Measurements from ENCODE around the gene NLRP9.
"Not testable (repeated sequence)": the region's sequence is repeated elsewhere in the genome, so short reads cannot be mapped to it uniquely, and the experiment has no call there.

NLRP9 gene

GRCh38 chr19:55717879-55718711 is 20.1 kb downstream of the NLRP9 start:
- H3K36me3 Mint-ChIP-seq; DNase-seq (ENCODE audit: low spot score in 2 of 2); H3K27ac Mint-ChIP-seq; H3K4me3 Mint-ChIP-seq; H3K4me1 Mint-ChIP-seq; H3K9me3 Mint-ChIP-seq; ATAC-seq (ENCODE audit: low read depth): not testable (repeated sequence)
- peaks cover 29% of the 10 kb centered on the region for H3K27me3 Mint-ChIP-seq

- peaks cover 6% of the 10 kb centered on the region for H3K4me1 Mint-ChIP-seq
- no peak for ATAC-seq (ENCODE audit: low read depth)
- no peak overlapping the region for H3K27ac Mint-ChIP-seq
- H3K9me3 Mint-ChIP-seq = peaks cover 11% of the 10 kb centered on the region
- peaks cover 2% of the 10 kb centered on the region for H3K36me3 Mint-ChIP-seq
- H3K4me3 Mint-ChIP-seq = no peak overlapping the region
- H3K27me3 Mint-ChIP-seq = peaks cover 27% of the 10 kb centered on the region
- no peak for DNase-seq (ENCODE audit: low spot score in 2 of 2)
Measured at GRCh38 chr19:55717251-55717650, 21.0 kb downstream of the NLRP9 start.

- Mint-ChIP-seq H3K27ac (no peak overlapping the region), H3K27me3 (peaks cover 23% of the 10 kb centered on the region), H3K4me3 (no peak overlapping the region), H3K4me1 (peaks cover 6% of the 10 kb centered on the region), H3K36me3 (peaks cover 2% of the 10 kb centered on the region), H3K9me3 (peaks cover 8% of the 10 kb centered on the region)
- ATAC-seq (ENCODE audit: low read depth) (no peak), DNase-seq (ENCODE audit: low spot score in 2 of 2) (no peak)
Measured at GRCh38 chr19:55716531-55716930, 21.7 kb downstream of the NLRP9 start.

GRCh38 chr19:55712804-55713631 is 25.2 kb downstream of the NLRP9 start:
- ATAC-seq (ENCODE audit: low read depth) = no peak

GRCh38 chr19:55711719-55712118 is 26.5 kb downstream of the NLRP9 start:
- Mint-ChIP-seq H3K4me1 (peaks cover 9% of the 10 kb centered on the region), H3K27ac (no peak overlapping the region)
- no peak for ATAC-seq (ENCODE audit: low read depth)

More at GRCh38 chr19:55712804-55713631, 25.2 kb downstream of the NLRP9 start:
- Mint-ChIP-seq H3K27ac (peak overlapping the region; percentile 82), H3K4me1 (peaks cover 6% of the 10 kb centered on the region), H3K36me3 (peaks cover 2% of the 10 kb centered on the region), H3K9me3 (peaks cover 3% of the 10 kb centered on the region), H3K4me3 (no peak overlapping the region), H3K27me3 (peaks cover 10% of the 10 kb centered on the region)
- no peak for DNase-seq (ENCODE audit: low spot score in 2 of 2)

GRCh38 chr19:55705972-55706371 is 32.2 kb downstream of the NLRP9 start:
- no peak overlapping the region for H3K27ac Mint-ChIP-seq
- no peaks in the 10 kb centered on the region for H3K27me3 Mint-ChIP-seq
- H3K9me3 Mint-ChIP-seq = no peaks in the 10 kb centered on the region
- H3K4me1 Mint-ChIP-seq = peaks cover 12% of the 10 kb centered on the region
- ATAC-seq (ENCODE audit: low read depth) (no peak), DNase-seq (ENCODE audit: low spot score in 2 of 2) (no peak)
- no peak overlapping the region for H3K4me3 Mint-ChIP-seq
- peaks cover 3% of the 10 kb centered on the region for H3K36me3 Mint-ChIP-seq

More at GRCh38 chr19:55711719-55712118, 26.5 kb downstream of the NLRP9 start:
- DNase-seq (ENCODE audit: low spot score in 2 of 2) = no peak
- H3K4me3 Mint-ChIP-seq = no peak overlapping the region
- peaks cover 3% of the 10 kb centered on the region for H3K9me3 Mint-ChIP-seq
- H3K27me3 Mint-ChIP-seq = peaks cover 1% of the 10 kb centered on the region
- H3K36me3 Mint-ChIP-seq = peaks cover 2% of the 10 kb centered on the region

GRCh38 chr19:55704494-55705245 is 33.5 kb downstream of the NLRP9 start:
- peak; percentile 22 for ATAC-seq (ENCODE audit: low read depth)
- no peaks in the 10 kb centered on the region for H3K27me3 Mint-ChIP-seq
- DNase-seq (ENCODE audit: low spot score in 2 of 2) = no peak
- H3K9me3 Mint-ChIP-seq = no peaks in the 10 kb centered on the region
- peaks cover 8% of the 10 kb centered on the region for H3K36me3 Mint-ChIP-seq
- peaks cover 14% of the 10 kb centered on the region for H3K4me1 Mint-ChIP-seq
- no peak overlapping the region for H3K27ac Mint-ChIP-seq
- no peak overlapping the region for H3K4me3 Mint-ChIP-seq

GRCh38 chr19:55703790-55704215 is 34.4 kb downstream of the NLRP9 start:
- peak; percentile 60 for ATAC-seq (ENCODE audit: low read depth)
- peak overlapping the region; percentile 24 for H3K4me3 Mint-ChIP-seq
- no peak overlapping the region for H3K27ac Mint-ChIP-seq
- DNase-seq (ENCODE audit: low spot score in 2 of 2) = peak; percentile 38 to 57
- H3K27me3 Mint-ChIP-seq = no peaks in the 10 kb centered on the region
- H3K9me3 Mint-ChIP-seq = no peaks in the 10 kb centered on the region
- peaks cover 8% of the 10 kb centered on the region for H3K36me3 Mint-ChIP-seq
- H3K4me1 Mint-ChIP-seq = peaks cover 14% of the 10 kb centered on the region

- no peak overlapping the region for H3K27ac Mint-ChIP-seq
- DNase-seq (ENCODE audit: low spot score in 2 of 2) (no peak), ATAC-seq (ENCODE audit: low read depth) (no peak)
- peaks cover 13% of the 10 kb centered on the region for H3K36me3 Mint-ChIP-seq
- H3K4me3 Mint-ChIP-seq = no peak overlapping the region
- H3K9me3 Mint-ChIP-seq = no peaks in the 10 kb centered on the region
- no peaks in the 10 kb centered on the region for H3K27me3 Mint-ChIP-seq
- peaks cover 11% of the 10 kb centered on the region for H3K4me1 Mint-ChIP-seq
Measured at GRCh38 chr19:55702131-55702627, 36.0 kb downstream of the NLRP9 start.

GRCh38 chr19:55700813-55701212 is 37.4 kb downstream of the NLRP9 start:
- no peak overlapping the region for H3K4me3 Mint-ChIP-seq
- no peak for DNase-seq (ENCODE audit: low spot score in 2 of 2)
- H3K27me3 Mint-ChIP-seq = no peaks in the 10 kb centered on the region
- peaks cover 18% of the 10 kb centered on the region for H3K36me3 Mint-ChIP-seq
- peak overlapping the region; percentile 79 for H3K27ac Mint-ChIP-seq
- peaks cover 11% of the 10 kb centered on the region for H3K4me1 Mint-ChIP-seq
- ATAC-seq (ENCODE audit: low read depth) = no peak
- no peaks in the 10 kb centered on the region for H3K9me3 Mint-ChIP-seq

- DNase-seq (ENCODE audit: low spot score in 2 of 2) (no peak), ATAC-seq (ENCODE audit: low read depth) (no peak)
- Mint-ChIP-seq H3K36me3 (peaks cover 26% of the 10 kb centered on the region), H3K4me3 (no peak overlapping the region), H3K27ac (no peak overlapping the region), H3K9me3 (no peaks in the 10 kb centered on the region), H3K27me3 (no peaks in the 10 kb centered on the region), H3K4me1 (peaks cover 5% of the 10 kb centered on the region)
Measured at GRCh38 chr19:55699221-55699620, 39.0 kb downstream of the NLRP9 start.

GRCh38 chr19:55698256-55698655 is 39.9 kb downstream of the NLRP9 start:
- H3K4me1 Mint-ChIP-seq = peaks cover 2% of the 10 kb centered on the region
- DNase-seq (ENCODE audit: low spot score in 2 of 2) (no peak), ATAC-seq (ENCODE audit: low read depth) (no peak)
- no peak overlapping the region for H3K27ac Mint-ChIP-seq
- peaks cover 27% of the 10 kb centered on the region for H3K36me3 Mint-ChIP-seq
- no peaks in the 10 kb centered on the region for H3K9me3 Mint-ChIP-seq
- no peaks in the 10 kb centered on the region for H3K27me3 Mint-ChIP-seq
- H3K4me3 Mint-ChIP-seq = no peak overlapping the region

- H3K9me3 Mint-ChIP-seq = no peaks in the 10 kb centered on the region
- no peak overlapping the region for H3K27ac Mint-ChIP-seq
Measured at GRCh38 chr19:55697698-55698097, 40.5 kb downstream of the NLRP9 start.

More at GRCh38 chr19:55697698-55698097, 40.5 kb downstream of the NLRP9 start:
- Mint-ChIP-seq H3K36me3 (peaks cover 27% of the 10 kb centered on the region), H3K4me1 (peaks cover 2% of the 10 kb centered on the region), H3K27me3 (no peaks in the 10 kb centered on the region), H3K4me3 (no peak overlapping the region)
- ATAC-seq (ENCODE audit: low read depth) (no peak), DNase-seq (ENCODE audit: low spot score in 2 of 2) (no peak)
